Stimulated activated CD4-positive, alpha-beta T cell treated with anti-CD3 and anti-CD28 coated beads, Interleukin-1b, Interleukin-23, amount 100 ng/mL, for 1 hour (primary cell): ENCODE measurements around the gene APOBEC3F.
"Not testable (repeated sequence)": the region's sequence is repeated elsewhere in the genome, so short reads cannot be mapped to it uniquely, and the experiment has no call there.

Experiments used
- DNase-seq, 2 donors: peaks; one replicate each; pipeline ENCODE4 v3.0.0-alpha.2; 2020; ENCODE audit warnings: low read depth in 2 of 2

The APOBEC3F gene

DNA sequence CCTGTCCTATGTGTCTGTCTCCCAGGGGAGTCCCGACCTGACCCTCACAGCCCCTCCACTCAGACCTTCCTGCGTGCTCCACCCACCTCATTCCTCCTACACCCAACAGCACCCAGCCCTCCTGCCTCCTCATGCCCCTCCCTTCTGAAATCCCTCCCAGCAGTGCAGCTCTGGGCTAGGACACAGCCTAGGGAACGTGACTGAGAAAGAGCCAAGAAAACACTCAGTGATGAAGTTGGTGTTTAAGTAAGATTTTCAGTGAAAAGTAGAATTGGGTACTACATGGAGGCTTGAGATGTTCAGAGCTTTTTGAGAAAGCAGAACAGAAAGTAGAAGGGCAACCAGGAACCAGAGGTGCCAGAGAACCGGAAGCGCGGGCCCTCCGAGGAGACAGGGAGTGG is 31.9 kb downstream of the APOBEC3F start:
- not testable (repeated sequence) for DNase-seq

DNA sequence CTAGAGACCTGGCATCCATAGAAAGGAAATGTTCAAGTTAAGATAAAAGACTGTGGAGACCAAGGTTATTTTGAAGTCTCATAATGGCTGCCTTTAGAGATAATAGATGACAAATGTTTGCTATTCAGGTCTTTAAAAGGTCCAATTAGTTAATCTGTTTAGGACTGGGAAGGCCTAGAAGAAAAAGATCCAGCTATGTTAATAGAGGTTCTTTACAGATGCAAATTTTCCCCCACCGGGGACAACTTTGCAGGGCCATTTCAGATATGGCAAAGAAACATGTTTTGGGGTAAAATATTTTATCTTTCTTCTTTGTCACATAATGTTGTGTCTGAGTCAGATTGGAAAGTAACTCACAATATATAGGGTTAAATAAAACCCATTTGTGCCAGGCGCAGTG is 33.3 kb downstream of the APOBEC3F start:
- DNase-seq: no peak

DNA sequence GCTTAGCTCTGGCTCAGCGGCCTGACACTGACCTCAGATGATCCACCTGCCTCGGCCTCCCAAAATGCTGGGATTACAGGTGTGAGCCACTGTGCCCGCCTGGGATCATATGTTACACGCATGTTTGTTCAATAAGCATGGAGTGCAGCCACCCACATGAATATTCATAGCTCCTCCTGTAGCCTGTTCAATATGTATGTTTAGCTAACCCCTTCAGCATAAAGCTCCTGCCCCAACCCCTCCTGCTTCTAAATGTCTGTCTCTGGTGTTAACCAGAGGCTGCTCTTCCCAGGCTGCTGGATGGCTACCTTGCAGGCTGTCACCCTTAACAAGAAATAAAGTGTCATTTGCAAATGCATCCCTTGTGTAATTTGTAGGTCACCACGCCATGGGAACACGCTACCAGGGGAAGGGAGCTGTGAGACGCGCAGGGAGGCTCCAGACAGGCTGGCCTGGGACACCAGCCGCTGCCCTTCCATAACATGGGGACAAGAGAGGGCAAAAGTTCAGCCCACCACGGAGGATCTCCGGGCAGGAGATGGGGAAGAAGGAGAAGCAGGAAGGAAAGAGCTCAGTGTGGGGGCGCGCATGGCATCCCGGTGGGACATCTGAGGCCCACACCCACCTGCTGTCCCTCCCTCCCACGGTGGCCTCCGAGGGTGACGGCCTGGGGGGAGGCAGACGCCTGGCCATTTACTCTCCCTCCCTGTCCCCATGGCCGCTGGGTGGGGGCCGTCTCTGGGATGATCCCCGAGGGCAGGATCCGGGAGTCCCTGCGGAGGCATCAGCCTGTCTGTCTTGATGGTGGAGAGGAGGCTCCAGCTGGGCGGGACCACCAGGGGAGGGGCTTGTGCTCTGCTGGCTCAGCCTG is 35.7 kb downstream of the APOBEC3F start:
- not testable (repeated sequence) for DNase-seq

DNA sequence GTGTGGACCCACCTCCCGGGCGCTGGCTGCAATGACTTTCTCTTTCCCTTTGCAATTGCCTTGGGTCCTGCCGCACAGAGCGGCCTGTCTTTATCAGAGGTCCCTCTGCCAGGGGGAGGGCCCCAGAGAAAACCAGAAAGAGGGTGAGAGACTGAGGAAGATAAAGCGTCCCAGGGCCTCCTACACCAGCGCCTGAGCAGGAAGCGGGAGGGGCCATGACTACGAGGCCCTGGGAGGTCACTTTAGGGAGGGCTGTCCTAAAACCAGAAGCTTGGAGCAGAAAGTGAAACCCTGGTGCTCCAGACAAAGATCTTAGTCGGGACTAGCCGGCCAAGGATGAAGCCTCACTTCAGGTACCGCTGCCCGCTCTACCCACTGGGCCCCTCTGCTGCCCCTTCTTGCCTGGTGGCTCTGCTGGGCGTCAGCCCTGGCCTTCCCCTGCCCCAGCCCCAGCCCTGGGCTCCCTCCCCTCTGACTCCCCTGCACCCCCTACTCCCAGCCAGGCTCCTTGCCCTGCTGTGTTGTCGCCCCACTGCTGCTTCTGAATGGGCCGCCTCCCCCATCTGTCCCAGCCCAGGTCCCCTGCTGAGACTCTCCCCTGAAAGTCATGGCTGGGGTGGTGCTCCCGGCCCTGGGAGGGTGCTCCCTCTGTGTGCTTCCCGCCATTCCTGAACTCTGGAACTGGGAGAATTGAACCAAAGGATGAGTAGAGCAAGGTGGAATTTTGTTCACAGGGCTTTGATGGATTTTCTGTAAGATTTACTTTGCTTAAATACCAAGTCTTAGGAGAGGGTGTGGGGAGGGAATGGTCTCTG is 36.6 kb downstream of the APOBEC3F start, which contains the start of gene APOBEC3G:
Gene APOBEC3G, plus strand, starts transcription at position 250 of the 815 bp plus-strand sequence. Its CDS starts 87 bp downstream, at position 337.
- DNase-seq: not testable (repeated sequence)

DNA sequence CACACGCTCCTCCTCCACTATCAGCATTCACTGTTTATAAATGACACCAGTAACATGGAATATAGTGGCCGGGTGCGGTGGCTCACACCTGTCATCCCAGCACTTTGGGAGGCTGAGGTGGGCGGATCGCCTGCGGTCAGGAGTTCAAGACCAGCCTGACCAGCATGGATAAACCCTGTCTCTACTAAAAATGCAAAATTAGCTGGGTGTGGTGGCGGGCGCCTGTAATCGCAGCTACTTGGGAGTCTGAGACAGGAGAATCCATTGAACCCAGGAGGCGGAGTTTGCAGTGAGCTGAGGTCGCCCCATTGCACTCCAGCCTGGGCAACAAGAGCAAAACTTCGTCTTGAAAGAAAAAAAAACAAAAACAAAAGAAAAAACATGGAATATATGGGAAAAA is 37.2 kb downstream of the APOBEC3F start:
- DNase-seq: not testable (repeated sequence)

DNA sequence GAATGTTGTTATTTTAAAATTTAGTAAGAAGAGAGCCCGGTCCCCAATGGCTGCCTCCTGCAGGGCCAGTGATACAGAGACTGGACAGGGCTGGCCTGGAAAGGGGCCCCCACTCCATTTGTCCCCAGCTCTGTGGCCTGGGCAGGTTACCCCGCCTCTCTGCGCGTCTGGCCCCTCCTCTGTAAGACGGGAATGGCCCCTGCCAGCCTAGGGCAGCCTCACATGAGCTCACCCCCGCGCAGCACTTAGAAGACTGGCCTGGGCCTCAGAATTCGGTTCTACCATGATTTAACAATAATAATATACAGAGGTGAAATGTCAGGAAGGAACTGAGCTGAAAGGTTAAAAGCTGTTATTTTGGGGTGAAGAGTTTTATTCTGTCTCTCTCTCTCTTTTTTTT is 37.7 kb downstream of the APOBEC3F start:
- no peak for DNase-seq

DNA sequence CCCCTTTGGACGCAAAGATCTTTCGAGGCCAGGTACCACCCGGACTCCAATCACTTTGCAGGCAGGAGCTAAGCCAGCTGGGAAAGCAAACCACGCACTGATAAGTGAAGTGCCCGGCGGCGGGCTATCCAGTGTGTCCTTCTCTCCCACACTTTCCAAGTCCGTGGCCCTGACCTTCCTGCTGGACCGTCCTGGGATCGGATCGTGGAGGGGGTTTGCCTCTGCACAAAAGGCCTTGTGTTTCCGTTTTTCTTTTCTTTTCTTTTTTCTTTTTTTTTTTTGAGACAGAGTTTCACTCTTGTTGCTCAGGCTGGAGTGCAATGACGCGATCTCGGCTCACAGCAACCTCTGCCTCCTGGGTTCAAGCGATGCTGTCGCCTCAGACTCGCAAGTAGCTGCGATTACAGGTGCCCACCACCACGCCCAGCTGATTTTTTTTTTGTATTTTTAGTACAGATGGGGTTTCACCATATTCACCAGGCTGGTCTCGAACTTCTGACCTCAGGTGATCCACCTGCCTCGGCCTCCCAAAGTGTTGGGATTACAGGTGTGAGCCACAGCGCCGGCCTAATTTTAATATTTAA is 38.5 kb downstream of the APOBEC3F start:
- not testable (repeated sequence) for DNase-seq

DNA sequence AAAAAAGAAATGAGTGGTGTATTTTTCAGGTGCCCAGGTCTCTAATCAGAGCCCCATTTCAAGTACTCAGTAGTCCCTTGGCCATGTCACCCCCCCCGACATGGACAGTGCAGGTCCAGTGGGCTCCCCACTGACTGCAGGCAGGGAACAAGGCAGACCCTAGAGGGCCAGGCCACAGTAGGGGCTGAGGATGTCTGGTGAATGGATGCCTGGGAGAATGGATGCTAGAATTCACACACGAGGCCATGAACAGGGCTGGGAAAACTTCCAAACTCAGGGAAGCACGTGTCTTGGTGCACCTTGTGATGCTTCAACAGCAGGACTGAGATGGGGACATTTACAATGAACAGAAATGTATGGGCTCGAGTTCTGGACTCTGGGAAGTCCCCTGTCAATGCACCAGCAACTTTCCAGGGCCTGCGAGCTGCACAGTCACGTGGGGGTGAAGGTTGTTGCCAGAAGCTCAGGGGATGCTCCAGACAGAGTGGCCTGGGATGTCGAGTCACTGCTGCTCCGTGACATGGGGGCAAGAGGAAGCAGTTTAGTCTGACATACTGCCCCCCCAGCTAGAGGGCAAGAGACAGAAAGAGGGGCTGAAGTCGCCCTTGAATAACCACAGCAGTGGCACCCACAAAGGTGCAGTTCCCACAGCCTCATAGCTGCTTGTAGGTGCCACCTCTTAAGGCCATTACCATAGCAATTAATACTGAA is 39.5 kb downstream of the APOBEC3F start:
- no peak for DNase-seq

DNA sequence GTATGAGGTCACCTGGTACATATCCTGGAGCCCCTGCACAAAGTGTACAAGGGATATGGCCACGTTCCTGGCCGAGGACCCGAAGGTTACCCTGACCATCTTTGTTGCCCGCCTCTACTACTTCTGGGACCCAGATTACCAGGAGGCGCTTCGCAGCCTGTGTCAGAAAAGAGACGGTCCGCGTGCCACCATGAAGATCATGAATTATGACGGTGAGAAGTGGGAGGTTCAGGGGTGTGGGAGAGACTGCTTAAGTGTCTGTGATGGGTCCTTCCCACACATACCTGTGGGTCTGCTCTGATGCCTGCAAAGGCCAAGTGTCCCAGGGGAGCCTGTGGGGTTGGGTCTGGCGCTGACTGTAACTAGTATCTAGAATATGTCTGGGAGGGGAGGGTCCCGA is 40.4 kb downstream of the APOBEC3F start:
- no peak for DNase-seq

DNA sequence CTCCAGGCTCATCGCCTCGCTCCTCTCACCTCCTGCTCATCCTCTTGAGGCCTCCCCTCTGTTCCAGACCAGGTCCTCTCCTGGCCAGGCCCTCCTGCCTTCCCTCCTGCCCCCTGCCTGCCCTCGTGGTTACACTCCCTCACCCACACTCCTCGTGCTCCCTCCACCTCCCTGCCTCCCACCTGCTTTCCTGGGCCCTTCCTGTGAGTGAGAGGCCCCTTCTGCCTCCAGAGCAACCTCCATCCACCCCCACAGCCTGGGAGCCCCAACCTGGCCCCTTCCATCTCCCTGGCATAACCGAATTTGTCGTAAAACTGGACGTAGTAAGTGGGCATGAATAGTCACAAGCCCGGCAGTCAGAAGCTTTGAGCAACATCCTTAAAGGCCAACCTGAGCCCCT is 40.9 kb downstream of the APOBEC3F start:
- DNase-seq: no peak

DNA sequence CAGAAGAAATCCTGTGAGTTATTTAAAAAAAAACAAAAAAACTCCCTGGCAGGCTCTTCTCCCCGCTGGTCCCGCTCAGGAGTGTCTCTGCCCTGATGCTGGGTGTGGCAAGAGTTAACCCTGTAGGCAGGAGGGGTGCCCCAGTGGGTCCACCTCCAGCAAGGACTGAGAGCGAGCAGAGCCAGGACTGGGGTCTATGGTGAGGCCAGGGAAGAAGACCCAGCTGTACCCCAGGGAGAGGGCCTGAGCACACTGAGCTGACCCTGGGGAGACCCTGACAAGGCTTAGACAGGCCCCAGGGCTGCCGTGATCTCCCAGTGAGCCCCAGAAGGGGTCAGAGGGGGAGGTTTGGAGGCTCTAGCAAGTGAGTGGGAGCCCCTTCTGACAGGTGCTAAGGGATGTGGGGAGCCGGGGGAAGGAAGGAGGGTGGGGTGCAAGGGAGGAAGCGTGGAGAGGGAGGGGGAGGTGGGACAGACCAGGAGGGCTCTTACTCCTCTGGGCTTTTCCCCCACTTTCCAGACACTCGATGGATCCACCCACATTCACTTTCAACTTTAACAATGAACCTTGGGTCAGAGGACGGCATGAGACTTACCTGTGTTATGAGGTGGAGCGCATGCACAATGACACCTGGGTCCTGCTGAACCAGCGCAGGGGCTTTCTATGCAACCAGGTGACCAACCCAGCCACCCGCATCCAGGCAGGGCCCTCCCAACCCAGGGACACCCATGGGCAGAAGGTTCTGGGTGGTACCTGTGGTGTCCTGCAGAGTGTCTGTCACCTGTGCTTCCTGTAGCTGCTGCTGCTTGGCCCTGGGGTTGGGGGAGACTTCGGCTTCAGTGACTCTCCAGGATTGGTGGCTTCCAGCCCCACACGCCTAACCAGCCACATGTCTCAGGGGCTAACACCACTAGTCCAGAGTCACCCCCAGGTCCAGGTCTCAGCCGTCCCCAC is 42.8 kb downstream of the APOBEC3F start:
- no peak for DNase-seq

DNA sequence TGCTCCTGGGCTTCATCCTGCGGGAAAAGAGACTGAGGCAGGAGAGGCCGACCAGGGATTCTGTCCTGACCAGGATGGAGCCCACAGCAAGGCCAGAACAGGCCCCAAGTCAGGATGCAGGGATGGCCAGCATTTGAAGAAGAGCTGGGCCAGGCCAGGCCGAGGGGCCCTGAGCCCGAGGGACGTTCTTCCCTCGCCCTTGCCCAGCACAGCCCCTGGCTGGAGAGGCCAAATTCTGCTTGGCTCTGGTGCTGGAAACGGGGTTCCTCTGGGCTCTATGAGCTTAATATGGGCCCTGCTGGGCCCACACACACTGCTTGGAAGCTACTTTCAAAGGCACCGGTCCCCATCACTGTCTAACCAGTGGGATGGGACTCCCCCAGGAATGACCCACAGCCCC is 44.0 kb downstream of the APOBEC3F start:
- DNase-seq: no peak

DNA sequence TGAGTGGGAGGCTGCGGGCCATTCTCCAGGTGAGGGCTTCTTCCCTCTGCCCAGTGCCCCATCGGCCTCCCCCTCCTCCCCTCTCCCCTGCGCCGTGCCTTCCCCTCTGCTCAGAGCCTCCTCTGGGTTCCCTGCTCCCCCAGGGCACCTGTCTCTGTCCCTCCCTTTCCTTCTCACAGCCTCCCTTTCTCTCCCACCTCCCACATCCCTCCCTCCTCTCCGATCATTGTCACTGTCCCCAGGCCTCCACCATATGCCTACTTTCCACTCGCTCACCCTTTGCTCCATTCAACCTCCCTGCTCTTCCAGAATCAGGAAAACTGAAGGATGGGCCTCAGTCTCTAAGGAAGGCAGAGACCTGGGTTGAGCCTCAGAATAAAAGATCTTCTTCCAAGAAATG is 46.4 kb downstream of the APOBEC3F start:
- no peak for DNase-seq

DNA sequence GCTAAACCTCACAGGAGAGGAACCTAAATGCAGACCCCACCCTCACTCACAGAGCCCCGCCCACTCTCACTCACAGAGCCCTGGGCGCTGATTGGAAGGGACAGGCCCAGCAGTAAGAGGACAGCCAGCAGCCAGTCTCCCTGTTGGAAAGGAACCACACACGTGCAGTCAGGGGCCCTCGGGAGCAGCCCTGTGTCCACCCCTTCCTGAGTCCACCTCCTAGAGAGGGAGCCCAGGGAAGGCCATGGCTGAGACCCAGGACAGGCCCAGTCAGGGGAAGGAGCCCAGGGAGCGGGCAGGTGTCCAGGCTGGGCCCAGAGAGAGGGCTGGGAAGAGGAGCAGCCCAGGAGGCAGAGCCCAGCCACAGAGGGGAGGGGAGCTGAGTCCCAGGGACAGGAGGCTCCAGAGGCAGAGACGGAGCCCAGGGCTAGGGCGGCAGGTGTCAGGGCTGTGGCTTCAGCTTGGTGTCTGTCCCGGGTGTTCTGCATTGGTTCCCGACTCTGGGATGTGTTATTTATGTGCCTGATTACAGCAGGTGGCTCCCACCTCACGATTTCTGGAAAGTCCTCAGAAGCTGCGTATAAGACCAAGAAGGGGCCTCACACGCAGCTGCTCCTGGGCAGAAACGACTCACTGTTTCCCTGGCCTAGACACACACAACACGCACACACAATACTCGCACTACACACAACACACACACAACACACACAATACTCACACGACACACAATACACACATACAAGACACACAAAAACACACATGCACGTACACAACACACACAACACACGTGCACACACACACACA is 47.4 kb downstream of the APOBEC3F start:
- no peak for DNase-seq

DNA sequence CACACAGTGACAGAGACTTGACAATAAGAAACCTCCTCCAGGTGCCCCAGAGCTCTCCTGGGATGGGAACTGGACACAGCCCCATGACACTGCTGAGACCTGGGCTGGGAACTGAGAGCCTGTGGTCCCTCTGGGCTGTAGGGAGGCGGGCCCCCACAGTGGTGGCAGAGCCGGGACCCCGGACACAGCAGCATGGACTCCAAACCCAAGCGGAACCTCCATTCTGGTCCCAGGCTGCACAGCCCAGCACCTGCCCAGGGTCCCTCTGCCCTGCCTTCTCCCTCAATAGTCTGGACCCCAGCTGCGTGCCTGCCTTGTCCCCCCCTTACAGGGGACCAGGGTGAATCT is 48.0 kb downstream of the APOBEC3F start:
- DNase-seq: no peak

DNA sequence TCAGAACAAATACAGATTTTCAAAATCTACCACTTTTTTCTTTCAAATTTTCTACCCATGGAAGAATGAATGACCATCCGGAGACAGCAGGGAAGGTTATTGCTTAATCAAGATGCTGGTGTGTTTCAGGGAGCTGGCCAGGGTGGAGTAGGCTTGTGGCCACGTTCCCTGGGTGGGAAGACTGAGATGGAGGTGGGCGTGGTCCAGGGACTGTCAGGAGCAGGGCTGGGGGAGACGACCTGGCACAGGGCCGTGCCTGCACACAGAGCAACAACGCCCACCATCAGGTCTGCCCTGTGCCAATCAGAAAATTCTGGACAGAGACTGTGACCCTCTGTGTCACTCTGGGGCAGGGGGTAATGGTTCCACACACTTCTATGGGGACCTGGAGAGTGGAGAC is 49.3 kb downstream of the APOBEC3F start:
- no peak for DNase-seq

DNA sequence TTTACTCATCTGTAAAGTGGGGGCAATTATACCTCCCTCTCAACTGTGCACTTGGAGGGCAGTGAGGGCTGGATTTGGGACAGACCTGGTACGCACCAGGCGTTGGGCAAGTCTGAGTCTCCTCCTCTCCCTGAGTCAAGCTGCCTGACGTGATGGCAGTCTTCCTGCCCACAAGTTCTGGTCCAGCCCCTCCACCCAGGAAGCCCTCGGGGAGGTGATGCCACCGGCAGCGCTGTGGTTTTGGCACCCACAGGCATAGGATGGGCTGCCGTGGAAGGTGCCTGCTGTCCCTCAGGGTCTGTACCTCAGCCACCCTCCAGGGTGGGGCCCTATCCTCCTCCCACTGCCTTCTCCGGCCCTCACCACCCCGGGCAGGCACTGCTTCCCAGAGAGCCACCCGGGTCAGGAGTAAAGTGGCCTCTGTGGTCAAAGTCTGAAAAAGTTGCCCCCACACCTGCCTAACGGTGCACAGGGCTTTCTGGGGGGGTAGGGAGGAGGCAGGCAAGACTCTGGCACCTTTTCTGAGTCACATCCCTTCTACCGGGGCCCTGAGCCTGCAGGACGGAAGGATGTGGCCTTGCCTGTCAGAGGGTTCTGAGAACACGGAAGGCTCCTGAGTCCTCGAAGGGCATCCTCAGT is 49.9 kb downstream of the APOBEC3F start:
- DNase-seq: peak in 1 of 2 donors; percentile 73

DNA sequence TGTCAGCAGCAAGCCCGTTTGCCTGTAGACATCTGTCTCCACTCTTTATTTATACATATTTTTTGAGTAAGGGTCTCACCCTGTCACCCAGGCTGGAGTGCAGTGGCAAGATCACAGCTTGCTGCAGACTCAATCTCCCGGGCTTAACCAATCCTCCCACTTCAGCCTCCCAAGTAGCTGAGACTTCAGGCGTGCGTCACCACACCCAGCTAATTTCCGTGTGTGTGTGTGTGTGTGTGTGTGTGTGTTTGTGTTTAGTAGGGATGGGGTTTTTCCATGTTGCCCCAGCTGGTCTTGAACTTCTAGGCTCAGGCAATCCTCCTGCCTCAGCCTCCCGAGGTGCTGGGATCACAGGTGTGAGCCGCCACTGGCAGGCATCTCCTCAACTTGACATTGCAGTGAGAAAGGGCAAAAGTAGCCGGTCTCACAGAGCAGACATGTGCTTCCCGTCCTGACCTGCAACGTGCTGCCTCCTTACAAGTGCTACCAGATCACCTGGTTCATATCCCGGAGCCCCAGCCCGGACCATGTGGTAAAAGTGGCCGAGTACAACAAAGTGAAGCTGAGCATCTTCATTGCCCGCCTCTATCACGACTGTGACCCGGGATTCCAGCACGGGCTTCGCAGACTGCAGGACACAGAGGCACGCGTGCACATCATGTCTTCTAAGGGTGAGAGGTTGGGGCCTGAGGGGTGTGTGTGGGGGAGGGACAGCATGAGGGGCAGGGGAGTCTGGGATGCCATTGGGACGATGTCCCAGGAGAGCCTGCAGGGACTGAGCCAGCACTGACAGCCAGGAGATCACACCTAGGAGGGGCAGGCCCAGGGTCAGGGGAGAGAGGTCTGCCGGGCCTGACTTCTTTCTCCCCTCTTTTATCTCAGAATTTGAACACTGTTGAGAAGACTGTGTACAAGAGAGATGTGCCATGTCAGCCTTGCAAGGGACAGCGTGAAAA is 50.7 kb downstream of the APOBEC3F start:
- no peak for DNase-seq
